Testis (tissue), 3 donors: ENCODE measurements around the gene PPP1R7. TPM values are rescaled to one million over a fixed set of nuclear protein-coding genes. Genes with fewer than 3 reads are reported as not detected.

Experiments
- DNase-seq: peaks from one replicate; pipeline ENCODE4 v3.0.0-alpha.2; 2019
- H3K27ac ChIP-seq, 2 donors: fragments of 200-600 bp; sonication (generic); one replicate each; pipeline ENCODE4 v1.5.1; 2019
- H3K27me3 ChIP-seq: fragments of 200-600 bp; sonication (generic); one replicate; pipeline ENCODE4 v1.5.1; 2019
- H3K36me3 ChIP-seq: fragments of 200-600 bp; sonication (generic); one replicate; pipeline ENCODE4 v1.5.1; 2017; ENCODE audit warnings: low read depth; ENCODE audit errors: missing control alignments
- H3K4me1 ChIP-seq: fragments of 200-600 bp; sonication (generic); one replicate; pipeline ENCODE4 v1.5.1; 2019
- H3K4me3 ChIP-seq, 2 donors: fragments of 200-600 bp; sonication (generic); one replicate each; pipeline ENCODE4 v1.5.1; 2017 to 2019
- H3K9me3 ChIP-seq: fragments of 200-600 bp; sonication (generic); one replicate; pipeline ENCODE4 v1.5.1; 2017
- POLR2A ChIP-seq: fragments of 450-650 bp; IDR thresholded peaks from one replicate; pipeline ENCODE4 v1.6.1; 2017; ENCODE audit warnings: antibody characterized with exemption, mild to moderate bottlenecking, moderate library complexity
- WGBS, 2 donors: methylation state at CpG; one replicate each; pipeline ENCODE4 v1.1.5; 2018; 5-methylcytosine and 5-hydroxymethylcytosine counted together
- intact Hi-C: fragments of 100-400 bp; cut with DNase I; formaldehyde crosslinking; loops from one replicate; pipeline ENCODE4 v1.15.1; 2023; ENCODE audit warnings: low total_unique reads
- polyA plus RNA-seq: library from polyadenylated mRNA; stranded (reverse); fragments of 350-450 nt; fragmentation: Illumina TruSeq; extraction: RNeasy Lipid Tissue Mini Kit (QIAGEN cat#74804); gene quantifications from one replicate; pipeline ENCODE4 v1.2.3, GENCODE V29; 2014; ENCODE audit warnings: low read depth, low replicate concordance; ENCODE audit not compliant: insufficient read depth
- total RNA-seq, 2 donors: library from RNA; depleted of rRNA; stranded (reverse); fragments of >200 nt; gene quantifications; one replicate each; pipeline ENCODE4 v1.2.3, GENCODE V29; 2016
- TF ChIP-seq, protein P1 (sequence below), 3 experiments: fragments of 450-650 bp in 2 of 3; fragments of 200-600 bp in 1 of 3; sonication (generic) in 1 of 3; IDR thresholded peaks; one replicate each; pipeline ENCODE4 v1.5.1; 2016 to 2019; ENCODE audit warnings: antibody characterized with exemption in 3 of 3, mild to moderate bottlenecking in 2 of 3, moderate library complexity in 1 of 3

PPP1R7 gene
- total and polyA plus RNA-seq, 3 donors from 2014 or later: 100 to 358 (median 139) TPM

DNA sequence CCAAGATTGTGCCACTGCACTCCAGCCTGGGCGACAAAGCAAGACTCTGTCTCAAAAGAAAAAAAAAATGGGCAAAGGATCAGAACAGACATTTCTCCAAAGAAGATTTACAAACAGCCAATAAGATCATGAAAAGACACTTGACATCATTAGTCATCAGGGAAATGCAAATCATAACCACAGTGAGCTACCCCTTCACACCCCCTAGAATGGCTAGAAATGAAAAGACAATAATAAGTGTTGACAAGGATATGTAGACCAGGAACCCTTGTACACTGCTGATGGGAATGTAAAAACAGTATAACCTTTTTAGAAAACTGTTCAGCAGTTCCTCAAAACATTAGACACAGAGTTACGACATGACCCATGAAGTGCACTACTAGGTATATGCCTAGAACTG, 29.8 kb upstream of the PPP1R7 start:
- no peaks in the 10 kb centered on the region for H3K4me1 ChIP-seq
- no peak for DNase-seq
- no peak overlapping the region for H3K4me3 ChIP-seq
- TF ChIP-seq, protein P1, sequence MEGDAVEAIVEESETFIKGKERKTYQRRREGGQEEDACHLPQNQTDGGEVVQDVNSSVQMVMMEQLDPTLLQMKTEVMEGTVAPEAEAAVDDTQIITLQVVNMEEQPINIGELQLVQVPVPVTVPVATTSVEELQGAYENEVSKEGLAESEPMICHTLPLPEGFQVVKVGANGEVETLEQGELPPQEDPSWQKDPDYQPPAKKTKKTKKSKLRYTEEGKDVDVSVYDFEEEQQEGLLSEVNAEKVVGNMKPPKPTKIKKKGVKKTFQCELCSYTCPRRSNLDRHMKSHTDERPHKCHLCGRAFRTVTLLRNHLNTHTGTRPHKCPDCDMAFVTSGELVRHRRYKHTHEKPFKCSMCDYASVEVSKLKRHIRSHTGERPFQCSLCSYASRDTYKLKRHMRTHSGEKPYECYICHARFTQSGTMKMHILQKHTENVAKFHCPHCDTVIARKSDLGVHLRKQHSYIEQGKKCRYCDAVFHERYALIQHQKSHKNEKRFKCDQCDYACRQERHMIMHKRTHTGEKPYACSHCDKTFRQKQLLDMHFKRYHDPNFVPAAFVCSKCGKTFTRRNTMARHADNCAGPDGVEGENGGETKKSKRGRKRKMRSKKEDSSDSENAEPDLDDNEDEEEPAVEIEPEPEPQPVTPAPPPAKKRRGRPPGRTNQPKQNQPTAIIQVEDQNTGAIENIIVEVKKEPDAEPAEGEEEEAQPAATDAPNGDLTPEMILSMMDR (IDR thresholded peaks at IDR 0.05): no peak
- TF ChIP-seq POLR2A: no peak
- H3K27me3 ChIP-seq: no peaks in the 10 kb centered on the region
- intact Hi-C loops: no loop called here
- no peaks in the 10 kb centered on the region for H3K9me3 ChIP-seq
- no peak overlapping the region for H3K27ac ChIP-seq
- no peaks in the 10 kb centered on the region for H3K36me3 ChIP-seq
- WGBS, 2 donors: 96 to 98% methylated on average over 2 of the region's 2 CpGs

- WGBS, 2 donors: 95% methylated on average over 5 of the region's 5 CpGs
- intact Hi-C loops: no loop called here
Observed at GRCh38 chr2:241121008-241121407, 29.3 kb upstream of the PPP1R7 start.

GRCh38 chr2:241122376-241123002, 27.8 kb upstream of the PPP1R7 start:
- TF ChIP-seq, protein P1 (IDR thresholded peaks at IDR 0.05): no peak
- Histone ChIP-seq H3K4me1 (no peaks in the 10 kb centered on the region), H3K27ac (no peak overlapping the region), H3K9me3 (no peaks in the 10 kb centered on the region), H3K36me3 (no peaks in the 10 kb centered on the region), H3K27me3 (no peaks in the 10 kb centered on the region), H3K4me3 (no peak overlapping the region)
- DNase-seq: no peak
- intact Hi-C loops: no loop called here
- WGBS, 2 donors: 83 to 94% methylated on average over 15 to 19 of the region's 19 CpGs

More at GRCh38 chr2:241121008-241121407, 29.3 kb upstream of the PPP1R7 start:
- Histone ChIP-seq H3K4me1 (no peaks in the 10 kb centered on the region), H3K36me3 (no peaks in the 10 kb centered on the region), H3K9me3 (no peaks in the 10 kb centered on the region), H3K27ac (no peak overlapping the region), H3K4me3 (no peak overlapping the region), H3K27me3 (no peaks in the 10 kb centered on the region)
- TF ChIP-seq POLR2A: no peak
- TF ChIP-seq, protein P1 (IDR thresholded peaks at IDR 0.05): no peak
- no peak for DNase-seq

GRCh38 chr2:241123816-241124536, 26.3 kb upstream of the PPP1R7 start:
- intact Hi-C loops: no loop called here
- Histone ChIP-seq H3K27me3 (no peaks in the 10 kb centered on the region), H3K36me3 (no peaks in the 10 kb centered on the region), H3K4me1 (no peaks in the 10 kb centered on the region), H3K27ac (no peak overlapping the region), H3K4me3 (no peak overlapping the region), H3K9me3 (no peaks in the 10 kb centered on the region)
- WGBS, 2 donors: 77 to 90% methylated on average over 14 to 16 of the region's 16 CpGs
- TF ChIP-seq, protein P1 (IDR thresholded peaks at IDR 0.05): no peak
- TF ChIP-seq POLR2A: no peak
- DNase-seq: no peak

DNA sequence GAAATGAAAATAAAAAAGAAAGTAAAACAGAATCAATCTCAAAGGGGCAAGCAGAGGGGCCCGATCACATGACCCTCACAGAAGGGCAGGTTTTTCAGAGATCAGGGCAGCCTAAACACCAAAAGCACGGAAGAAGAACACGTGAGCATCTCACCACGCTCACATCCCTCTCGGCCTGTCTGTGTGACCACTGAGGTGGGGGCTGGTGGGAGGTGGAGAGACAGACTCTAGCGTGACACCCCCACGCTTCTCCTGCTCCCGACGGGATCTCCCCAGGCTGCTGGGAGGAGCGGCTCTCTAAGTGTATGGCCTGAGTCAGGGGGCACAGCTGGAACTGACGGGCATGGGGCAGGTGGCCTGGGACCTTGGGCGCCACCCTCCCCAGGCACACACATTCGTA, 24.6 kb upstream of the PPP1R7 start:
- Histone ChIP-seq H3K4me3 (no peak overlapping the region), H3K27ac (no peak overlapping the region), H3K9me3 (no peaks in the 10 kb centered on the region), H3K27me3 (no peaks in the 10 kb centered on the region), H3K4me1 (no peaks in the 10 kb centered on the region), H3K36me3 (no peaks in the 10 kb centered on the region)
- DNase-seq: no peak
- TF ChIP-seq, protein P1 (IDR thresholded peaks at IDR 0.05): no peak
- WGBS, 2 donors: 89 to 95% methylated on average over 9 to 13 of the region's 13 CpGs
- intact Hi-C loops: no loop called here
